ENCODE results near the gene CELF2. TPM values are rescaled to one million over a fixed set of nuclear protein-coding genes. Genes with fewer than 3 reads are reported as not detected.

Gene CELF2
- total RNA-seq, 1 experiment from 2014 or later, result 0.27 TPM

DNA sequence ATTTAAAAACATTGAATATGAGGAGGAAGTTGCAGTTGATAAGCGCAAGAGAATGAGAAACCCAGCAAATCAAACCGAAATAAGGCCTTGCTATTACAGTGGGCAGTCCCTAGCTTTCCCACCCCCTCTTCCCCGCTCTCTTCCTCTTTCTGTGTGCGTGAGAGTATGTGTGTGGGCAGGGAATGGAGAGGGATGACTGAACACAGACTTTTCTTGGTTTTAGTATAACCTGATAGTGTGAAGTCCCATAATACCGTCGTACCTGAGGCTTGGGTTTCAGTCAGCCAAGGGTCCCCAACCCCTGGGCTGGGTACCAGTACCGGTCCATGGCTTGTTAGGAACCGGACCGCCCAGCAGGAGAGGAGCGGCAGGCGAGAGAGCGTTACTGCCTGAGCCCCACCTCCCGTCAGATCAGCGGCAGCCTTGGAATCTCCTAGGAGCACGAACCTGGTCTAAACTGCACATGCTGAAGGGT is 255.3 kb downstream of the CELF2 start:
- no peak overlapping the region for H3K4me3 Mint-ChIP-seq (ENCODE audit: unreplicated experiment)
- H3K4me1 ChIP-seq, result peaks cover 9% of the 10 kb centered on the region
- CTCF ChIA-PET, result no interaction called here
- H3K27me3 ChIP-seq (replicated peaks; ENCODE audit: control insufficient read depth, insufficient read depth, low read length), result peaks cover 5% of the 10 kb centered on the region
- BruUV-seq (replicated peaks), result no TSS peak
- DNase-seq, result no peak
- H3K27ac Mint-ChIP-seq (ENCODE audit: unreplicated experiment), result no peak overlapping the region
- H3K4me1 Mint-ChIP-seq (ENCODE audit: low read depth, unreplicated experiment), result peaks cover 7% of the 10 kb centered on the region
- POLR2A ChIA-PET, result no interaction called here
- TF ChIP-seq, protein P1, sequence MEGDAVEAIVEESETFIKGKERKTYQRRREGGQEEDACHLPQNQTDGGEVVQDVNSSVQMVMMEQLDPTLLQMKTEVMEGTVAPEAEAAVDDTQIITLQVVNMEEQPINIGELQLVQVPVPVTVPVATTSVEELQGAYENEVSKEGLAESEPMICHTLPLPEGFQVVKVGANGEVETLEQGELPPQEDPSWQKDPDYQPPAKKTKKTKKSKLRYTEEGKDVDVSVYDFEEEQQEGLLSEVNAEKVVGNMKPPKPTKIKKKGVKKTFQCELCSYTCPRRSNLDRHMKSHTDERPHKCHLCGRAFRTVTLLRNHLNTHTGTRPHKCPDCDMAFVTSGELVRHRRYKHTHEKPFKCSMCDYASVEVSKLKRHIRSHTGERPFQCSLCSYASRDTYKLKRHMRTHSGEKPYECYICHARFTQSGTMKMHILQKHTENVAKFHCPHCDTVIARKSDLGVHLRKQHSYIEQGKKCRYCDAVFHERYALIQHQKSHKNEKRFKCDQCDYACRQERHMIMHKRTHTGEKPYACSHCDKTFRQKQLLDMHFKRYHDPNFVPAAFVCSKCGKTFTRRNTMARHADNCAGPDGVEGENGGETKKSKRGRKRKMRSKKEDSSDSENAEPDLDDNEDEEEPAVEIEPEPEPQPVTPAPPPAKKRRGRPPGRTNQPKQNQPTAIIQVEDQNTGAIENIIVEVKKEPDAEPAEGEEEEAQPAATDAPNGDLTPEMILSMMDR (IDR thresholded peaks at IDR 0.05; ENCODE audit: insufficient read depth in 1 of 2, low read depth in 1 of 2, low read length in 1 of 2, severe bottlenecking in 1 of 2, unreplicated experiment in 1 of 2), result no peak
- intact Hi-C loops (cut with micrococcal nuclease; ENCODE audit: unreplicated experiment), result no loop called here
- no peaks in the 10 kb centered on the region for H3K36me3 ChIP-seq (ENCODE audit: control insufficient read depth, insufficient read depth, low read length)
- no peaks in the 10 kb centered on the region for H3K9me3 Mint-ChIP-seq (ENCODE audit: unreplicated experiment)
- no peaks in the 10 kb centered on the region for H3K9me3 ChIP-seq
- H3K4me3 ChIP-seq (ENCODE audit: low read depth, low read length), result no peak overlapping the region
- peaks cover 40% of the 10 kb centered on the region for H3K27me3 Mint-ChIP-seq (ENCODE audit: insufficient read depth, unreplicated experiment)
- no peaks in the 10 kb centered on the region for H3K36me3 Mint-ChIP-seq (ENCODE audit: insufficient read depth, unreplicated experiment)

DNA sequence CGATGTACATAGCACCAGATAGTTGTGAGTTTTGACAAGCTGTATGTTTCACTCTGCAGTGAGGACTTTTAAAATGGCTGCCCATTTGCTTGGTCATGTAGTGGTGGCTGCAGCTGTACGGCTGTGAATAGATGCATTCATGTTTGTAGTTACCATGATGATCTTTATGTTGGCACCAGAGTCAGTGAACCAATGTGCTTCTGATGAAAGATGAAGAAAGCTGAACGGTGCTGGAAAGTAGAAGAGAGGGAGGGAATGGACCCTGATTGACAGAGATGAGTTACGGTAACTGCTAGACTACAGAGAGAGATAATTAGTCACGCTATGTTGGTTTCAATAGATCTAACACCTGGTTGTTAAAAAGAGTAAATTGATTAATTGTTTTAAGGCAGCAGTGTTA is 256.8 kb downstream of the CELF2 start:
- TF ChIP-seq, protein P1 (IDR thresholded peaks at IDR 0.05; ENCODE audit: insufficient read depth in 1 of 2, low read depth in 1 of 2, low read length in 1 of 2, severe bottlenecking in 1 of 2, unreplicated experiment in 1 of 2), result no peak
- ChIA-PET CTCF (no interaction called here), POLR2A (no interaction called here)
- Histone ChIP-seq H3K27me3 (replicated peaks; ENCODE audit: control insufficient read depth, insufficient read depth, low read length) (peaks cover 5% of the 10 kb centered on the region), H3K9me3 (no peaks in the 10 kb centered on the region), H3K4me1 (peaks cover 9% of the 10 kb centered on the region), H3K4me3 (ENCODE audit: low read depth, low read length) (no peak overlapping the region), H3K36me3 (ENCODE audit: control insufficient read depth, insufficient read depth, low read length) (no peaks in the 10 kb centered on the region)
- Mint-ChIP-seq H3K9me3 (ENCODE audit: unreplicated experiment) (no peaks in the 10 kb centered on the region), H3K27ac (ENCODE audit: unreplicated experiment) (no peak overlapping the region), H3K4me3 (ENCODE audit: unreplicated experiment) (no peak overlapping the region), H3K36me3 (ENCODE audit: insufficient read depth, unreplicated experiment) (no peaks in the 10 kb centered on the region), H3K4me1 (ENCODE audit: low read depth, unreplicated experiment) (peaks cover 7% of the 10 kb centered on the region), H3K27me3 (ENCODE audit: insufficient read depth, unreplicated experiment) (peaks cover 35% of the 10 kb centered on the region)
- intact Hi-C loops (cut with micrococcal nuclease; ENCODE audit: unreplicated experiment), result no loop called here
- no TSS peak for BruUV-seq (replicated peaks)
- DNase-seq, result no peak

DNA sequence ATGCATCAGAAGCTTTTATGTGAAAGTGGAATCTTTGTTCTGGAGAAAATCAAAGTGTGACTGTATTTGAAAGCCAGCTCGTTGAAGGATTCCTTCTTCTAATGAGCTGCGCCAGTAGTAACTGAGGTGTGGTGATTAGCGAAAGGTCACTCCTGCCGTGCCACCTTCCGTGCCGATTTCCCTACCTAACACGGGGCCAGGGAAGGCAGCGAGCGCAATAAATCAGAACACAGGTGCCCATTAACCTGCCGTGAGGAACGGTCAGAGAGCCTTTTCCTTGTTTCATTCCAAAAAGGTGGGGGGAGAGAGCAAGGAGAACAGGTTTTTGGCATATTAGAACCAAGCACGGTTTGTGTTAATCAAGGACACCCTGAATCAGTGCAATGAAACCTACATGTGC is 258.0 kb downstream of the CELF2 start:
- intact Hi-C loops (cut with micrococcal nuclease; ENCODE audit: unreplicated experiment), result no loop called here
- ChIA-PET POLR2A (no interaction called here), CTCF (interaction anchor here (0.6 kb wide), 1 partner anchor 176 kb away, joined by 4 read pairs; no protein-coding TSS in a partner anchor)
- peaks cover 2% of the 10 kb centered on the region for H3K27me3 ChIP-seq (replicated peaks; ENCODE audit: control insufficient read depth, insufficient read depth, low read length)
- Mint-ChIP-seq H3K27me3 (ENCODE audit: insufficient read depth, unreplicated experiment) (peaks cover 34% of the 10 kb centered on the region), H3K4me1 (ENCODE audit: low read depth, unreplicated experiment) (no peaks in the 10 kb centered on the region), H3K27ac (ENCODE audit: unreplicated experiment) (no peak overlapping the region), H3K4me3 (ENCODE audit: unreplicated experiment) (no peak overlapping the region), H3K36me3 (ENCODE audit: insufficient read depth, unreplicated experiment) (no peaks in the 10 kb centered on the region), H3K9me3 (ENCODE audit: unreplicated experiment) (no peaks in the 10 kb centered on the region)
- no peaks in the 10 kb centered on the region for H3K36me3 ChIP-seq (ENCODE audit: control insufficient read depth, insufficient read depth, low read length)
- no peaks in the 10 kb centered on the region for H3K9me3 ChIP-seq
- no peak for DNase-seq
- TF ChIP-seq, protein P1 (IDR thresholded peaks at IDR 0.05; ENCODE audit: insufficient read depth in 1 of 2, low read depth in 1 of 2, low read length in 1 of 2, severe bottlenecking in 1 of 2, unreplicated experiment in 1 of 2), result no peak
- no peak overlapping the region for H3K4me3 ChIP-seq (ENCODE audit: low read depth, low read length)
- peaks cover 4% of the 10 kb centered on the region; the same call in 1 of the 2 replicates for H3K4me1 ChIP-seq
- no TSS peak for BruUV-seq (replicated peaks)
